ENCODE results near the gene ZNF385A.

The ZNF385A gene

DNA sequence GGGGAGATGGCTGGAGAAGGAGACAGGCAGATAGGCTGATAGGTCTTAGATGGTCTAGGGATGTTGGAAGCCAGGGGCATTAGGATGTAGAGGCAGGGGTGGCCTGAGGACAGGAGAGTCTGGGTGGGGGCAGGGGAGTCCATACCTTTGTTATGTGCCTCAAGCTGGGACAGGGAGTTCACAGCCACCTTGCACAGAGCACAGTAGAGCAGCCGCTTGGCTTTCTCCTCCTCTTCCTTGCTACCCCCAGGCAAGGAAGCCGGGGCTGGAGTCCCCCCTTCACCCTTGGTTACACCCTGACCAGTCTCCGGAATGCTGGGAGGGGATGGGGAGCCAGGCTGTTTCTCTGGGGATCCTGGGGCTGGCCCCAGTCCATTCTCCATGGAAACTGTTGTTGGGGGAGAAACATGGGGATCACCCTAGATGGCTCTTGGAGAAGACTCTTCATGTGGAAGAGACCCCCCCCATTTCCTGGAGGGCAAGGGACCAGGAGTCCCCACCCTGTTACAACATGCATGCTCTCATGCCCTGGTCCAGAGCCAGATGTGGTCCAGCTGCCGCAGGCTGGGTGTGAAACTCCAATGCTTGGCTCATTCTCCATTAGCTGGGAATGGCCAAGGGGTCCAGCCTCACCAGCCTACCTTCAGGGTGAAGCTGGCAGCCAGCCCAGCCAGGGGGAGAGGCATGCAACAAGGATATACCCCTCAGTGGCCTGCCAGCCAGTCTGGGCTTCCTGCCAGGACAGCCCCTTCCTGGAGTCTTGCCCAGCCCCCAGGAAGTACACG lies 13.0 kb downstream of the ZNF385A start (continued):
- TF ChIP-seq, protein P1, sequence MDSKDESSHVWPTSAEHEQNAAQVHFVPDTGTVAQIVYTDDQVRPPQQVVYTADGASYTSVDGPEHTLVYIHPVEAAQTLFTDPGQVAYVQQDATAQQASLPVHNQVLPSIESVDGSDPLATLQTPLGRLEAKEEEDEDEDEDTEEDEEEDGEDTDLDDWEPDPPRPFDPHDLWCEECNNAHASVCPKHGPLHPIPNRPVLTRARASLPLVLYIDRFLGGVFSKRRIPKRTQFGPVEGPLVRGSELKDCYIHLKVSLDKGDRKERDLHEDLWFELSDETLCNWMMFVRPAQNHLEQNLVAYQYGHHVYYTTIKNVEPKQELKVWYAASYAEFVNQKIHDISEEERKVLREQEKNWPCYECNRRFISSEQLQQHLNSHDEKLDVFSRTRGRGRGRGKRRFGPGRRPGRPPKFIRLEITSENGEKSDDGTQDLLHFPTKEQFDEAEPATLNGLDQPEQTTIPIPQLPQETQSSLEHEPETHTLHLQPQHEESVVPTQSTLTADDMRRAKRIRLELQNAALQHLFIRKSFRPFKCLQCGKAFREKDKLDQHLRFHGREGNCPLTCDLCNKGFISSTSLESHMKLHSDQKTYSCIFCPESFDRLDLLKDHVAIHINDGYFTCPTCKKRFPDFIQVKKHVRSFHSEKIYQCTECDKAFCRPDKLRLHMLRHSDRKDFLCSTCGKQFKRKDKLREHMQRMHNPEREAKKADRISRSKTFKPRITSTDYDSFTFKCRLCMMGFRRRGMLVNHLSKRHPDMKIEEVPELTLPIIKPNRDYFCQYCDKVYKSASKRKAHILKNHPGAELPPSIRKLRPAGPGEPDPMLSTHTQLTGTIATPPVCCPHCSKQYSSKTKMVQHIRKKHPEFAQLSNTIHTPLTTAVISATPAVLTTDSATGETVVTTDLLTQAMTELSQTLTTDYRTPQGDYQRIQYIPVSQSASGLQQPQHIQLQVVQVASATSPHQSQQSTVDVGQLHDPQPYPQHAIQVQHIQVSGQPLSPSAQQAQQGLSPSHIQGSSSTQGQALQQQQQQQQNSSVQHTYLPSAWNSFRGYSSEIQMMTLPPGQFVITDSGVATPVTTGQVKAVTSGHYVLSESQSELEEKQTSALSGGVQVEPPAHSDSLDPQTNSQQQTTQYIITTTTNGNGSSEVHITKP (tag by site-specific recombination; IDR thresholded peaks at IDR 0.05), result peak; percentile 94
- TF ChIP-seq ZIC2 (tag by site-specific recombination; IDR thresholded peaks at IDR 0.05), result peak; percentile 53; the same call in 1 of the 2 replicates

DNA sequence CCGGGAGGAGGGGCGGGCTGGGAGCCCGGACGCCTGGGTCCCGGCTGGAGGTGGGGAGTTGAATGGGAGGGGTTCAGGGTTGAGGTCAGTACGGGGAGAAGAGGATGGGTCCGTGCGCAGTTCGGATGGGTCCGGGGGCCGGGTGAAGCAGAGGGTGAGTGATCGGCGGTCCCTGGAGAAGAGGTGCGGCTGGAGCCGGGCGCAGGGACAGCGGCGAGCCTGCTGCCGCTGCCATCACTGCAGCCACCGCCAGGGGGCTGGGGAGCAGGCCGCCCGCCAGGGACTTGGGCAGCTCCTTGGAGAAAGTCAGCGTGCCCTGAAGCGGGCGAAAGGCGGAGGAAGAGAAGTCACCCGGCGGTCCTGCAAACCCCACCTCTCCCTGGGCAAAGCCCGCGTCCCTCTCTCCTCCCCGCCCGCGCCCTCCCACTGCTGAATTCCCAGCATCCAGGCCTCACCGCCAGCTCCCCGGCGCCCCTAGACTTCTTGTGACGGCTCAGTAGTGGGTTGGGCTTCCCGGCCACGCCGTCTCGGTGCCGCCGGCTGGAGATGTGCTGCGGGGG lies 14.3 kb downstream of the ZNF385A start:
- POLR2A ChIA-PET, result interaction anchor here (0.6 to 2.0 kb wide), 4 partner anchors 9 to 91 kb away, joined by 3 to 12 read pairs (median 4); partner anchors contain the start of gene COPZ1
- CTCF ChIA-PET, result interaction anchor here (0.7 to 5.1 kb wide), 23 partner anchors 10 to 156 kb away, joined by 3 to 85 read pairs (median 5); partner anchors contain the start of genes COPZ1 and ZNF385A
- TF ChIP-seq ZNF324 (tag by site-specific recombination; IDR thresholded peaks at IDR 0.05), result no peak
- no peak for TF ChIP-seq HOXA7 (CRISPR knock-in tag; IDR thresholded peaks at IDR 0.05; ENCODE audit: borderline replicate concordance)
- TF ChIP-seq, protein P2, sequence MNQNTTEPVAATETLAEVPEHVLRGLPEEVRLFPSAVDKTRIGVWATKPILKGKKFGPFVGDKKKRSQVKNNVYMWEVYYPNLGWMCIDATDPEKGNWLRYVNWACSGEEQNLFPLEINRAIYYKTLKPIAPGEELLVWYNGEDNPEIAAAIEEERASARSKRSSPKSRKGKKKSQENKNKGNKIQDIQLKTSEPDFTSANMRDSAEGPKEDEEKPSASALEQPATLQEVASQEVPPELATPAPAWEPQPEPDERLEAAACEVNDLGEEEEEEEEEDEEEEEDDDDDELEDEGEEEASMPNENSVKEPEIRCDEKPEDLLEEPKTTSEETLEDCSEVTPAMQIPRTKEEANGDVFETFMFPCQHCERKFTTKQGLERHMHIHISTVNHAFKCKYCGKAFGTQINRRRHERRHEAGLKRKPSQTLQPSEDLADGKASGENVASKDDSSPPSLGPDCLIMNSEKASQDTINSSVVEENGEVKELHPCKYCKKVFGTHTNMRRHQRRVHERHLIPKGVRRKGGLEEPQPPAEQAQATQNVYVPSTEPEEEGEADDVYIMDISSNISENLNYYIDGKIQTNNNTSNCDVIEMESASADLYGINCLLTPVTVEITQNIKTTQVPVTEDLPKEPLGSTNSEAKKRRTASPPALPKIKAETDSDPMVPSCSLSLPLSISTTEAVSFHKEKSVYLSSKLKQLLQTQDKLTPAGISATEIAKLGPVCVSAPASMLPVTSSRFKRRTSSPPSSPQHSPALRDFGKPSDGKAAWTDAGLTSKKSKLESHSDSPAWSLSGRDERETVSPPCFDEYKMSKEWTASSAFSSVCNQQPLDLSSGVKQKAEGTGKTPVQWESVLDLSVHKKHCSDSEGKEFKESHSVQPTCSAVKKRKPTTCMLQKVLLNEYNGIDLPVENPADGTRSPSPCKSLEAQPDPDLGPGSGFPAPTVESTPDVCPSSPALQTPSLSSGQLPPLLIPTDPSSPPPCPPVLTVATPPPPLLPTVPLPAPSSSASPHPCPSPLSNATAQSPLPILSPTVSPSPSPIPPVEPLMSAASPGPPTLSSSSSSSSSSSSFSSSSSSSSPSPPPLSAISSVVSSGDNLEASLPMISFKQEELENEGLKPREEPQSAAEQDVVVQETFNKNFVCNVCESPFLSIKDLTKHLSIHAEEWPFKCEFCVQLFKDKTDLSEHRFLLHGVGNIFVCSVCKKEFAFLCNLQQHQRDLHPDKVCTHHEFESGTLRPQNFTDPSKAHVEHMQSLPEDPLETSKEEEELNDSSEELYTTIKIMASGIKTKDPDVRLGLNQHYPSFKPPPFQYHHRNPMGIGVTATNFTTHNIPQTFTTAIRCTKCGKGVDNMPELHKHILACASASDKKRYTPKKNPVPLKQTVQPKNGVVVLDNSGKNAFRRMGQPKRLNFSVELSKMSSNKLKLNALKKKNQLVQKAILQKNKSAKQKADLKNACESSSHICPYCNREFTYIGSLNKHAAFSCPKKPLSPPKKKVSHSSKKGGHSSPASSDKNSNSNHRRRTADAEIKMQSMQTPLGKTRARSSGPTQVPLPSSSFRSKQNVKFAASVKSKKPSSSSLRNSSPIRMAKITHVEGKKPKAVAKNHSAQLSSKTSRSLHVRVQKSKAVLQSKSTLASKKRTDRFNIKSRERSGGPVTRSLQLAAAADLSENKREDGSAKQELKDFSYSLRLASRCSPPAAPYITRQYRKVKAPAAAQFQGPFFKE (tag by site-specific recombination; IDR thresholded peaks at IDR 0.05; ENCODE audit: borderline replicate concordance), result no peak
- no peak for TF ChIP-seq ZNF555 (tag by site-specific recombination; conservative IDR thresholded peaks at IDR 0.05)
- TF ChIP-seq, protein P1 (tag by site-specific recombination; IDR thresholded peaks at IDR 0.05), result peak; percentile 41; the same call in 1 of the 2 replicates
- TF ChIP-seq ZBTB17 (tag by site-specific recombination; IDR thresholded peaks at IDR 0.05), result peak; percentile 71
- TF ChIP-seq ZNF558 (tag by site-specific recombination; IDR thresholded peaks at IDR 0.05), result no peak
- TF ChIP-seq, protein P3, sequence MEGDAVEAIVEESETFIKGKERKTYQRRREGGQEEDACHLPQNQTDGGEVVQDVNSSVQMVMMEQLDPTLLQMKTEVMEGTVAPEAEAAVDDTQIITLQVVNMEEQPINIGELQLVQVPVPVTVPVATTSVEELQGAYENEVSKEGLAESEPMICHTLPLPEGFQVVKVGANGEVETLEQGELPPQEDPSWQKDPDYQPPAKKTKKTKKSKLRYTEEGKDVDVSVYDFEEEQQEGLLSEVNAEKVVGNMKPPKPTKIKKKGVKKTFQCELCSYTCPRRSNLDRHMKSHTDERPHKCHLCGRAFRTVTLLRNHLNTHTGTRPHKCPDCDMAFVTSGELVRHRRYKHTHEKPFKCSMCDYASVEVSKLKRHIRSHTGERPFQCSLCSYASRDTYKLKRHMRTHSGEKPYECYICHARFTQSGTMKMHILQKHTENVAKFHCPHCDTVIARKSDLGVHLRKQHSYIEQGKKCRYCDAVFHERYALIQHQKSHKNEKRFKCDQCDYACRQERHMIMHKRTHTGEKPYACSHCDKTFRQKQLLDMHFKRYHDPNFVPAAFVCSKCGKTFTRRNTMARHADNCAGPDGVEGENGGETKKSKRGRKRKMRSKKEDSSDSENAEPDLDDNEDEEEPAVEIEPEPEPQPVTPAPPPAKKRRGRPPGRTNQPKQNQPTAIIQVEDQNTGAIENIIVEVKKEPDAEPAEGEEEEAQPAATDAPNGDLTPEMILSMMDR (tag by site-specific recombination; IDR thresholded peaks at IDR 0.05), result peak; percentile 95
- no peak for TF ChIP-seq ZSCAN16 (tag by site-specific recombination; IDR thresholded peaks at IDR 0.05)
- TF ChIP-seq, protein P4, sequence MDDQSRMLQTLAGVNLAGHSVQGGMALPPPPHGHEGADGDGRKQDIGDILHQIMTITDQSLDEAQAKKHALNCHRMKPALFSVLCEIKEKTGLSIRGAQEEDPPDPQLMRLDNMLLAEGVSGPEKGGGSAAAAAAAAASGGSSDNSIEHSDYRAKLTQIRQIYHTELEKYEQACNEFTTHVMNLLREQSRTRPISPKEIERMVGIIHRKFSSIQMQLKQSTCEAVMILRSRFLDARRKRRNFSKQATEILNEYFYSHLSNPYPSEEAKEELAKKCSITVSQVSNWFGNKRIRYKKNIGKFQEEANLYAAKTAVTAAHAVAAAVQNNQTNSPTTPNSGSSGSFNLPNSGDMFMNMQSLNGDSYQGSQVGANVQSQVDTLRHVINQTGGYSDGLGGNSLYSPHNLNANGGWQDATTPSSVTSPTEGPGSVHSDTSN (CRISPR knock-in tag; IDR thresholded peaks at IDR 0.05), result peak; percentile 35; the same call in 1 of the 2 replicates
- no peak for TF ChIP-seq ZFP69B (tag by site-specific recombination; IDR thresholded peaks at IDR 0.05)
- peak; percentile 57; the same call in 1 of the 2 replicates for TF ChIP-seq ZNF341 (tag by site-specific recombination; IDR thresholded peaks at IDR 0.05; ENCODE audit: low read depth)
- TF ChIP-seq EGR2 (tag by site-specific recombination; IDR thresholded peaks at IDR 0.05; ENCODE audit: low read depth), result peak; percentile 77
- 0 out of 2 replicates have a peak, but pooled peaks have one; percentile 11 for TF ChIP-seq GLIS1 (tag by site-specific recombination; IDR thresholded peaks at IDR 0.05)
- no peak for TF ChIP-seq SALL2 (tag by site-specific recombination; IDR thresholded peaks at IDR 0.05; ENCODE audit: borderline replicate concordance)
- 0 out of 2 replicates have a peak, but pooled peaks have one; percentile 11 for TF ChIP-seq SP3 (tag by site-specific recombination; IDR thresholded peaks at IDR 0.05)

More for the DNA sequence above, 14.3 kb downstream of the ZNF385A start:
- Histone ChIP-seq H3K4me1 (ENCODE audit: control insufficient read depth, insufficient read depth, low read length) (peaks cover 19% of the 10 kb centered on the region), H3K9me3 (ENCODE audit: control insufficient read depth, insufficient read depth, low read depth, low read length) (no peaks in the 10 kb centered on the region), H3K4me3 (ENCODE audit: low read depth, low read length) (no peak overlapping the region), H3K36me3 (ENCODE audit: control insufficient read depth in 2 of 2, insufficient read depth in 1 of 2, low read length in 2 of 2) (peaks cover 0 to 45% of the 10 kb centered on the region in 2 experiments; a peak in 1 of 3 replicates), H3K27ac (ENCODE audit: extremely low read depth, low read depth, low read length) (no peak overlapping the region; the same call in 1 of the 2 replicates)
